Osteocyte (in vitro differentiated cells): ENCODE results near the gene CD6. TPM values are rescaled to one million over a fixed set of nuclear protein-coding genes. Genes with fewer than 3 reads are reported as not detected.

Source experiments
- DNase-seq: peaks from one replicate; pipeline ENCODE4 v3.0.0; 2021; ENCODE audit warnings: mixed read lengths; ENCODE audit not compliant: unreplicated experiment; ENCODE audit errors: extremely low spot score
- H3K27ac Mint-ChIP-seq: one replicate; pipeline ENCODE4 v1.8.0; 2021; ENCODE audit warnings: mild to moderate bottlenecking, mixed read lengths; ENCODE audit not compliant: unreplicated experiment
- H3K27me3 Mint-ChIP-seq: one replicate; pipeline ENCODE4 v1.8.0; 2021; ENCODE audit warnings: mixed read lengths; ENCODE audit not compliant: unreplicated experiment
- H3K36me3 Mint-ChIP-seq: one replicate; pipeline ENCODE4 v1.8.0; 2021; ENCODE audit warnings: mixed read lengths; ENCODE audit not compliant: unreplicated experiment
- H3K4me1 Mint-ChIP-seq: one replicate; pipeline ENCODE4 v1.8.0; 2021; ENCODE audit warnings: mixed read lengths; ENCODE audit not compliant: unreplicated experiment
- H3K4me3 Mint-ChIP-seq: one replicate; pipeline ENCODE4 v1.8.0; 2021; ENCODE audit warnings: mild to moderate bottlenecking, moderate library complexity, mixed read lengths; ENCODE audit not compliant: unreplicated experiment
- H3K9me3 Mint-ChIP-seq: one replicate; pipeline ENCODE4 v1.8.0; 2021; ENCODE audit warnings: mixed read lengths; ENCODE audit not compliant: unreplicated experiment
- CTCF ChIP-seq: fragments of 200-600 bp; sonication (generic); IDR thresholded peaks from 2 replicates; pipeline ENCODE4 v1.5.0; 2021; ENCODE audit warnings: antibody characterized with exemption, mild to moderate bottlenecking, moderate library complexity
- total RNA-seq: library from RNA; stranded (reverse); gene quantifications from 2 replicates; pipeline ENCODE4 v1.2.1, GENCODE V29; 2021

The CD6 gene
- total RNA-seq, 1 donor from 2014 or later: not detected

- H3K27me3 Mint-ChIP-seq: peaks cover 10% of the 10 kb centered on the region
- H3K9me3 Mint-ChIP-seq: no peaks in the 10 kb centered on the region
- no peak for DNase-seq
- TF ChIP-seq CTCF: no peak
- peaks cover 4% of the 10 kb centered on the region for H3K4me1 Mint-ChIP-seq
- no peak overlapping the region for H3K27ac Mint-ChIP-seq
- H3K36me3 Mint-ChIP-seq: no peaks in the 10 kb centered on the region
- H3K4me3 Mint-ChIP-seq: no peak overlapping the region
Observed at GRCh38 chr11:61068581-61068980, 97.1 kb downstream of the CD6 start.

- Mint-ChIP-seq H3K27ac (no peak overlapping the region), H3K27me3 (peaks cover 8% of the 10 kb centered on the region)
Observed at GRCh38 chr11:61069427-61069826, 97.9 kb downstream of the CD6 start.

More at GRCh38 chr11:61069427-61069826, 97.9 kb downstream of the CD6 start:
- DNase-seq: no peak
- peaks cover 4% of the 10 kb centered on the region for H3K4me1 Mint-ChIP-seq
- no peaks in the 10 kb centered on the region for H3K36me3 Mint-ChIP-seq
- H3K4me3 Mint-ChIP-seq: no peak overlapping the region
- no peaks in the 10 kb centered on the region for H3K9me3 Mint-ChIP-seq
- TF ChIP-seq CTCF: no peak

Other genes starting within 250 kb of the CD6 start
- gene MS4A18, start 247.0 kb upstream of the CD6 start, total RNA-seq: not detected in 2 replicates
- gene MS4A15, start 214.8 kb upstream of the CD6 start, total RNA-seq: not detected in 2 replicates
- not detected in 2 replicates for gene MS4A10, start 186.3 kb upstream of the CD6 start, total RNA-seq
- gene CCDC86, start 129.6 kb upstream of the CD6 start, total RNA-seq: 25.9 and 27.4 TPM in 2 replicates
- 0.68 and 0.91 TPM in 2 replicates for gene PTGDR2, start 115.7 kb upstream of the CD6 start, total RNA-seq
- not detected in 2 replicates for gene ZP1, start 104.1 kb upstream of the CD6 start, total RNA-seq
- 78.0 and 78.2 TPM in 2 replicates for gene PRPF19, start 65.1 kb upstream of the CD6 start, total RNA-seq
- 144 and 152 TPM in 2 replicates for gene TMEM109, start 57.5 kb upstream of the CD6 start, total RNA-seq
- 113 and 118 TPM in 2 replicates for gene TMEM132A, start 47.2 kb upstream of the CD6 start, total RNA-seq
- gene SLC15A3, start 19.5 kb upstream of the CD6 start, total RNA-seq: 11.6 and 14.6 TPM in 2 replicates
- gene CD5, start 130.8 kb downstream of the CD6 start, total RNA-seq: not detected in 2 replicates
- gene VPS37C, start 189.7 kb downstream of the CD6 start, total RNA-seq: 19.6 and 21.2 TPM in 2 replicates
- gene PGA3, start 231.8 kb downstream of the CD6 start, total RNA-seq: not detected in 2 replicates